GM12864 (cell line): Measurements from ENCODE around the gene CDKN2D.

ENCODE experiments used
- DNase-seq: peaks from one replicate; pipeline ENCODE4 v3.0.0-alpha.2; 2011; ENCODE audit warnings: low read depth
- H3K4me3 ChIP-seq: 2 replicates; pipeline ENCODE4 v1.5.1; 2011; ENCODE audit warnings: mild to moderate bottlenecking, low read depth, low read length, control low read depth
- CTCF ChIP-seq: IDR thresholded peaks from 2 replicates; pipeline ENCODE4 v1.5.1; 2011; ENCODE audit warnings: low read depth, mild to moderate bottlenecking, moderate library complexity, low read length, control low read depth, inconsistent platforms; ENCODE audit errors: missing control alignments

The CDKN2D gene

DNA sequence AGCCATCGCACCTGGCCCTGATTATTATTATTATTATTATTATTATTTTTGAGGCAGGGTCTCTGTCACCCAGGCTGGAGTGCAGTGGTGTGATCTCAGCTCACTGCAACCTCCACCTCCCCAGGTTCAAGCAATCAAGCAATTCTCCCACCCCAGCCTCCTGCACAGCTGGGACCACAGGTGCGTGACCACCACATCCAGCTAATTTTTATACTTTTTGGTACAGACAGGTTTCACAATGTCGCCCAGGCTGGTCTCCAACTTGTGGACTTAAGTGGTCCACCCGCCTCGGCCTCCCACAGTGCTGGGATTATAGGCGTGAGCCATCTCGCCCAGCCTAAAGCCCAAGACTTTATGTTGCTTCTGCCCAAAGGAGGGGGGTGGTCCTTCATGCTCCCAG is 24.4 kb upstream of the CDKN2D start:
- no peak for DNase-seq
- TF ChIP-seq CTCF = no peak
- H3K4me3 ChIP-seq = no peak overlapping the region

- no peak overlapping the region for H3K4me3 ChIP-seq
- TF ChIP-seq CTCF = no peak
- DNase-seq = no peak
Measured at GRCh38 chr19:10587839-10588150, 19.0 kb upstream of the CDKN2D start.

DNA sequence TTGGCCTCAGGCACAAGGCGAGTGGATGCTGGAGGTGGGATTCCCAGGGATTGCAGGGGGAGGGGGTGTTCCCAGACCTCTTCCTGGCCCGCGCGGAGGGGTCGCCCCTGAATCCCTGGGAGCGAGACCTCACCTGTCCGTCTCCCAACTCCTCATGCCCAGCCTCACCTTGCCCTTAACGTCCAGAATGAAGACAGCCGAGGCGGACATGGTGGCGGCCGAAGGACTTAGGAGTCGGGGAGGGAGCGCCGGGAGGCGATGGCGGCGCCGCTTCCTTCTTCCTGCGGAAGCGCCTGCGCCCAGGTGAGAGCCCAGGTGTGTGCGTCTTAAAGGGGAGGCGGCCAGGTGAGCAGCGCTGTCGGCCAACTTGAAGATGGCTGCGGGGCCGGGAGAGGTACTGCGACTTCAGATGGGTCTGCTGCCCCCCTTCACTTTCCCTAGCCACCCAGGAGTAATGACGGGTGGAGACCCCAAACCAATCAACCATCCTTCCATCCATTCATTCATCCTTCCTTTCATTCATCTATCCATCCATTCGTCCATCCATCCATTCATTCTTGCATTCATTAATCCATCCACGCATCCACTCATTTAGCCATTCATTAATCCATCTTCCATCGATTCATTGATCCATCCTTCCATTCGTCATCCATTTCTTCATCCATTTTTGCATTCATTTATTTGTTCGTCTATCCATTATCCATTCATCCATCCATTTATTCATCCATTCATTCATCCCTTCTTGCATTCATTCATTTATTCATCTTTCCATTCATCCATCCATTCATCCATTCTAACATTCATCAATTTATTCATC is 18.5 kb upstream of the CDKN2D start, which contains the start of gene AP1M2:
AP1M2 (minus strand) TSS at position 291 of the 817 bp plus-strand sequence; CDS start at position 210, 81 bp downstream.
- no peak for TF ChIP-seq CTCF
- no peak for DNase-seq
- H3K4me3 ChIP-seq = no peak within 1 kb of the TSS

GRCh38 chr19:10586396-10586795 is 17.6 kb upstream of the CDKN2D start:
- no peak overlapping the region for H3K4me3 ChIP-seq
- TF ChIP-seq CTCF = no peak
- no peak for DNase-seq

DNA sequence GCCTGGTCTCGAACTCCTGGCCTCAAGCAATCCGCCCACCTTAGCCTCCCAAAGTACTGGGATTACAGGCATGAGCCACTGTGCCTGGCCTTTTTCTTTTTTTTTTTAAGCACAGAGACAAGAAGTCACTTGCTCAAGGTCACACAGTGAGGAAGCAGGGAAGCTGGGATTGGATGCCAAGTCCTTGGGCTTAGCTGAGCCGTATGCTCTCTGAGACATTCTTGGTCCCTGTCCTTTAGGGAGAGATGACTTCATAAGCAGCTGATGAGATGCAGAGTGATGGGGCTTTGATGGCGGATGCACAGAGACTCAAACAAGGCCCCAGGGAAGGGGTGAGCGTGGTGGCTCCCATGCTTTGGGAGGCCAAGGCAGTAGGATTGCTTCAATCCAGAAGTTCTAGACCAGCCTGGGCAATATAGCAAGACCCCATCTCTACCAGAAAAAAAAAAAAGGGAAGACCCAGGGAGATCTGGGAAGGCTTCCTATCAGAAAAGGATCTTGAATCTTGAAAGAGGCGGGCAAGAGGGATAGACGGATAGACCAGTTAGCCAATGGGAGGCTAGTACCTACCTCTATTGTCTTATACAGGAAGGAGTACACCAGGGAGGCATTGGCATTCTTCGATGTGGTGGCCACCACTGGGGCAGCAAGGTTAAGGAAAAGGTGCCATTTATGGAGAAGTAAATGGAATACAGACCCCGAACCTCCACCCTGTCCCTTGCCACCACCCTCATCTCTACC is 14.4 kb upstream of the CDKN2D start:
- no peak for TF ChIP-seq CTCF
- H3K4me3 ChIP-seq = no peak overlapping the region
- DNase-seq = no peak

- DNase-seq = no peak
- TF ChIP-seq CTCF = no peak
- no peak overlapping the region for H3K4me3 ChIP-seq
Measured at GRCh38 chr19:10582091-10582490, 13.3 kb upstream of the CDKN2D start.
